HG02678 (cell line): Measurements from ENCODE around the gene SF1.

Source experiments
- ATAC-seq: cut with Tn5 transposase; IDR thresholded peaks from one replicate; pipeline ENCODE4 v1.9.1; 2021; ENCODE audit warnings: mild to moderate bottlenecking, moderate library complexity; ENCODE audit not compliant: unreplicated experiment

The SF1 gene

DNA sequence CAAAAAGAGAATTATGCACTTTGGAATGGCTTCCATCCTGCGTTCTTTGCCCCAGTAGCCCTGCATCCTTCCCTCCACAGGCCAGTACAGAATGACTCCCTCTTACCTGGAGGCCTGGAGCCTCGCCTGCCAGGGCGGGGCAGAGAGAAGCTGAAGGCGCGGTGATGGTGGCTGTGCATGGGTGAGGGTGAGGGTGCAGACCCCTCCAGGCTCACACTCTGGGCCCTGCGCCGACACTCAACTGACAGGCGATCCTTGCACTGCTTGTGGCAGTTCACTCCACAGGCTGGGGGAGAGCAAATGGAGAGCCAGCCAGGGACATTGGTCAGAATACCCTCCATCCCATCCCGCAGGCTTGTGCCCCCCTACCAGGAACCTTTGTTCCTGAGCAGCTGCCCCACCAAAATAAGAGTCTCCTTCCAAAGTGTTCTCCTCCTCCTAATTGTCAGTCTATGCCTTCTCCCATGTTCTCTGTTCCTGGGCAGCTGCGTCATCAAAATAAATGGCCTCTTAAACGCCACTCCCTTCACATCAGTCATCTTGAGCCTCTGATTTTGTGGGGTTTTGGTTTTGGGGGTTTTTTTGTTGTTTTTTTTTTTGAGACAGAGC lies 49.5 kb downstream of the SF1 start:
- no peak for ATAC-seq

DNA sequence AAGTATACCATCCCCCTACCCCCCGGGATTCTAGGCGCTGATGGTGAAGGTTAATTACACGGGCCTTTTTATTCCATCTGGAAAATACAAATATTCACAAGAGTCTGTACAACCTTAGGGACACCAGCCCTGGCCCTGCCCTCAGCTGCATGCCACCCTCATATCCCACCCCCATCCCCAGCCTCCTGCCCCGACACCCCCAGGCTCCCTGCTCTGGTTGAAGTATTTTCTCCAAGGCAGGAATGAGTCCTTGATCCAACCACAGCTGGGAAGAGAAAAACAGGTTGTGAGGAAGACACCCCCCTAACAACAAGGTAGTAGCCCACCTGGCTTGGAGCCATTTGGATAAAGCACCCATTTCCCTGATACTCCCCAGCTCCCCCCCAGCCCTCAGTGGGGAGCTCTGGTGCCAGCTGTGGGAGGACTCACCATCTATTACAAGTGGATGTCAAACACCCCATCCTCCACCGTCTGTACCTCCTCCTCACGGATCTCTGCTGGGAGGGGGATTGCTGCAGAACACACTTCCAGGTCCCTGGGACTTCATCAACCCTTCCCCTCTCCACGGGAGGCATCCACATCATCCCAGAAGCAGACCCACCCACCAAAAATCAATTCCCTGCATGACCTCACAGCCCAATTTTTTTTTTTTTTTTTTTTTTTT lies 51.3 kb downstream of the SF1 start:
- no peak for ATAC-seq

DNA sequence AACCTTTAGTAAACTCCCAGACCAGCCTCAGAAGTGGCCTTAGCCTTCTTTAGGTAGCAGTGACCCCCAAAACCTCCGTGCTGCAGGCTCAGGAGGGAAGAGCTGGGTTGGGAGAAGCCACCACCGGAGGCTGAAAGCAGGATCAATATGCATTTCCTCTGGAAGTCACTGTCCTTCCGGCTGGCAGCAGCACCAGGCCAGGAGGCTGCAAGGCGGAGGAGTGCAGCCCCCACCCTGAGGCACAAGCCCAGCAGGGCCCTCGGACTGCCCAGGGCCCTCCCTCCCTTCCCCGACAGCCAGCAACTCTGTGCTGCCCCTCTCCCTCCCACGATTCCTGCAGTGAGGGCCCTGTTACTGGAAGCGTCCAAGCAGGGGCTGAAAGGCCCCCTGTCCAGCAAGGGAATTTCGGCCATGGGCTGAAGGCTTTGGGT lies 52.1 kb downstream of the SF1 start:
- no peak for ATAC-seq

DNA sequence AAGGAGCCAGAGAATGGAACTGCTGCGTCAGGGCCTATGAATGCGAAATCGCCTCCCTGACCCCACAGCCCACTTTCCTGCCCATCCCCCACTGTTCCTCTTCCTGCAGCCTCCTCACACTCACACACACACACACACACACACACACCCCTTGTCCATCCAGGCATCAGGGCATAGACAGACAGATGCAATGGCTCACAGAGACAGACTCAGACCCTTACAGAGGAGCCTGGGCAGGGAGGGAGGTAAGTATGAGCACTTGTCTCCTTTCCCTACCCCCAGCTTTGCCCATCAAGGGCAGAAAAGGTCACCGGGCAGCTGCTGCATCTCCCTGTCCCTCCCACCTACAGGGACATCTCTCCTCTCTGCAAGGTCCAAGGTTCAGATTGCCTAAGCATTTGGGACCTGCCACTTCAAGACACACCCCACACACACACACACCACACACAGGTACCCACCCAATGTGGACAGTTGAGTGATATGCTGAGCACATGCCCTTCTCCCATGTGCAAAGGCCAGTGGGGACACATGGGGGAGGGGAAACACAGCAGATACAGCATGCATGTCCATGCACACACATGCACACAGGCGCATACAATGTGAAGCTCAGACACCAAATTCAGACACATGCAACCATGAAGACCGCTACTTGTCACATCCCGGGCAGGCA lies 53.3 kb downstream of the SF1 start:
- ATAC-seq = no peak

DNA sequence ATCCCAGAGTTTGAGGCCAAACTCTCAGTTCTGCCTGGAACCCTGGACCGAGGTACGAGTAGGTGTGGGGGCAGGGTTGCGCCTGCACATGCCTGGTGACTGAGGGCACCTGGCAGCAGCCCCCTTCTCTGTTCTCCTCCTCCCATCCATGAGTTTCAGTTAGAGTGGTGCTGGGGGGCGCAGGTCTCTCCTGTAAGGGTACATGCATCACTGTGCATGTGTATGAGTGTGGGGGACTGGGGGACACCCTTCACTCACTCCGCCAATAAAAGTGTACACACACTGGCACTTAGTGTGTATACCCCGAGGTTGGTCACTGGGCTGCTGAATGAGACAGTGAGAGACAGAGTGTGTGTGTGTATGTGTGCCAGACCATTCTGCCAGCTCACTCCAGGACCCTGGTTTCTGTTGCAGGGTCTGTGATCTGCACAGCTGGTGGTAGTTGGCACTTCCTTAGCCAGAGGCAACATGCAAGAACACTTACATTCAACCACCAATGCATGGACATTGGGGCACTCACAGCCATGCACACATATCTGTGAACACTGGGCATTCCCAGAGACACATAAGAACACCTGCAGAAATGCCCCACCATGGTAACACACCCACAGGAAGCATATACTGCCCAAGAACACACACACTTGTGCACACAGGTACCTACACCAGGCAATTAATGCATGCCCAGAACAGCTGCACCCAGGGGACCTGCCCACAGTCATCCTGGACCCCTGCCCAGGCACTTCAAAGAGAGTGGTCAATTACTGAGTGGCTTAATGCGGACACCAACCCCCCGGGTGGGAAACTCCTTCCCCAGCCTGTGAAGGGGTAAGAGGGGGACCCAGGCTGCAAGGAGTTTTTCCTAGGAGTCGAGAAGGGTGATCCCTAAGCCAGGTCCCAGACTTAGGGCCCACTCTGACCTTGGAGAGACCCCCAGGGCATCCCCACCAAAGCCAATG lies 54.2 kb downstream of the SF1 start:
- peak; percentile 23 for ATAC-seq

DNA sequence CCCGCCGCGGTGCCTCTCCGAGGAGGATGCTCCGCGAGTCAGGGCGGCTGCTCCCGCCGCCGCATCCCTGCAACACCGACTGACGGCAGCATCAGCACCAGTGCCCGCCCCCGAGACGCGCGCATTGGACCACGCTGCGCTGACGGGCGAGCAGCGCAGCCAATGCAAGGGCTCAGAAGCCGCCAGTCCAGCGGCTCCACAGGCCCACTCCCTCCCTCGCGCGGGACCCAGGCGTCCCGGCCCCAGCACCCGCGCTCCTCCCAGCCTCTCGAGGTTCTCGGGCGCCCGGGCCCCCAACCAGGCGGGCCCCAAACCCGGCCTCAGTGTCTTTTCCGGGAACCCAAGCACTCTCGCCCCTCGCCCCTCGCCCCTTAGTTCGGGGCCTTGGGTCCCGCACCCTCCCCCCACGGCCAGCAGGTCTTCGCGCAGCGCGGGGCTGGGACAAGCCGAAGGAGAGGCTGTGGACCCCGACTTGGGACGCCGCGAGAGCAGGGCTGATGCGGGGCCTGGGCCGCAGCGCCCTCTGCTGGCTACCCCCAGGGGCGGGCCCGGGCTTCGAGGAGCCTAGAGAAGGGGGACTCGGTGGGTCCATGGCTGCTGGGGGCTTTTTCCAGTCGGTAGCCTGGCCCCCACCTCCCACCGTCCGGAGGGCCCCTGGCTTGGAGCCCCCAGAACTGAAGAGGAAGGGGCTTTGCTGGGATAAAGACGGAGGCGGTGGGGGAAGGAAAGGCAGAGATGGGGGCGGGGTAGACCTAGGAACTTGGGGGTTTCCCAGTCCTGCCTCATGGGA lies 55.0 kb downstream of the SF1 start, which contains the start of gene NRXN2:
TSS of gene NRXN2 (minus strand) at position 81 of the 790 bp plus-strand sequence. CDS start 9,498 bp downstream, outside the sequence.
- peak; percentile 89 for ATAC-seq

DNA sequence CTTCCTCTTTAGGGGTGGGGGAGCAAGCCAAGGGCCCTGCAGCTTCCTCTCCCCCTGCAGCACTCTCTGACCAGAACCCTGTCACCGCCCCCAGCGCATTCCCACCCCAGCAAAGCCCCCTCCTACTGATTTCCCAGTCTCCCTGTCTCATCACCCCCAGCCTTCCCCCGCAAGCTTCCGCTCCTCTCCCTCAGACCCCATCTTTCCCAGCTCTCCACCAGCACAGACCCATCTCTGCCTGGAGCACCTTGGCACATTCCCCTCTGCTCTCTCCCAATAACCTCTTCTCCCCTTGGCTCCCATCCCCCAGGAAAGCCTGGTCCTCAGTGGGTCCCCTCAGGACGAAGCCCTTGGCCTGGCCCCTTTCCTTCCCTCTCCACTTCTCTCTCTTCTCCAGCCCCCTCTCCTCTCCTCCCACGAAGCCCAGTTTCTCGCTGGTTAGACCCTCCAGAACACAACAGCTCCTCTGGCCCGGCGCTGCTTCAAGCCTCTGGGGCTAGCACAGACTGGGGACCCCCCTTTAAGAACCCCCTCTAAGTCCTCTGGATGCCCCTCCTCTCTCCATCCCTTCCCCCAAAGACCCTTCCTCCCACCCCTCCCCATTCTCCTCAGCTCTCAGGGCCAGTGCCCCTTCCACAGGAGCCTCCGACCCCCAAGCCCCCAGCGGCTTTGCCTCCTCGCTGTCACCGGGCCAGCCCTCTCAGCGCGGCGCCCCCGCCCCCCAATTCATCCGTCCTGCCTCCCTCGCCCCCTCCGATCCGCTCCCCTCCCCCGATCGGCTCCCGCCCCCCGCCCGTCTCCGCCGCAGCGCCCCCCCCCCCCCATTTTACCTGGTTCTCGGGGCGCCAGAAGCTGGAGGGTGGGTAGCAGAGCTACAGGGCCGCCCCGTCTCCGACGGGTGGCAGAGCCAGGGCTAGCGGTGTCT lies 55.9 kb downstream of the SF1 start:
- ATAC-seq = no peak

DNA sequence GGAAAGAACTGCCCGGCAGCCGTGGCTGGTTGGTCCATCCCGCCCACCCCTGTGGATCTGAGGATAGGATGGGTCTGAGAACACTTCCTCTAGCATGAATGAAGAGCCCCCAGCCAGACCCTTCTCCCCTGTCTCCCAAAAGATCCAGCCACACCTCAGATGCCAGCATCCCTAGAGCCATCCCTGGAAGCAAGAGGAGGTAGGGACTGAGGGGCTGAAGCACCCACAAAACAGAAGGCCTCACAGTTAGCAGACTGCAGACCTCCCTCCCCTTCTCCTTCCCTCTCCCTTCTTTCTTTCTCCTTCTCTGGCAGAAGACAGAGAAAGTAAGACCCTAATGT lies 57.0 kb downstream of the SF1 start:
- no peak for ATAC-seq

DNA sequence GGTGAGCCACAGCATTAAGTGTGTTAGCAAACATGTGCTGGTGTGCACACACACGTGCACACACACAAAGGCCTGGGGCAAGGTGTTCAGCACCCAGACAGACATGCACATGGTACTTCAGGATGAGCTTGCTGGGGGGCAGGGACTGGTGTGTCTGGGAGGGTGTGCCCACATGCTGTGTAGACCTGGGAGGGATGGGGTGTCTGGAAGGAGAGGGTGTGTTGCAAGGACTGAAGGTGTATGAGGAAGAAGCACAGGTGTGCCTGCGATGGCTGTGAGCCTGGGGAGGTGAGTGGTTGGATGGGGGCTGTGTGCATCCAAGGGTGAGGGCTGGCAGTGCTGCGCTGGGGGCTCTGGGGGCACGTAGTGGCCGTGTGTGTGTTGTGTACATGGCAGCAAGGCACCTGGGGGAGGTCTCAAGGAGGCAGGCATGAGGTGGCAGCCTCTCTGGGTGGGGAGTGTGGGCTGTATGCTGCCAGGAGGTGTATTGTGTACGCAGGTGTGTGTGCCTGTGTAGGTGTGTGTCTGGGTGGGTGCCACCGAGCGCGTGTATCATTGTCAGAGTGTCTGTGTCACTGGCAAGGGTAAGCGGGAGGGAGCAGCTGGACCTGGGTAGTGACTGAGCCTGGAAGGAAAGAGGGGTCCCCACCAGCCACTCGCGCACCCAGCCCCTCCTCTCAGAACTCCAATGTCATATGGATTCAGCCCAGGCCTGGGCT lies 57.5 kb downstream of the SF1 start:
- ATAC-seq = no peak

DNA sequence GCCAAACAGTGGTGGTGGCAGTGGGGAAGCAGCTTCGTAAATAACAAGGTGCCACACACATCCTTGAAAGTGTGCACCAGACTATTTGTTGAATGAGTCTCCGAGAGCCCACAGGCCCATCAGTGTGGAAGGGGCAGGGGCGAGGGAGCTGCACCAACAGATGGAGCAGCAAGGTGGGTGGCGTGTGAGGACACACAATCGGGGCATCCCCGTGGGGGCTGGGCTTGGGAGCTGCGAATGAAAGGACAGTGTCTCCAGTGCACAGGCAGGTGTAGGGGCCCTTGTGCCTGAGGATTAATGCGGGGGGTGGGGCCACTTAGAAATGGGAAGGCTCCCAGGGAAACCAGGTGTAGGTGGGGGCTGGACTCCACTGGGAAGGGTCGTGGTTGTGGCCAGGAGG lies 58.2 kb downstream of the SF1 start:
- no peak for ATAC-seq

DNA sequence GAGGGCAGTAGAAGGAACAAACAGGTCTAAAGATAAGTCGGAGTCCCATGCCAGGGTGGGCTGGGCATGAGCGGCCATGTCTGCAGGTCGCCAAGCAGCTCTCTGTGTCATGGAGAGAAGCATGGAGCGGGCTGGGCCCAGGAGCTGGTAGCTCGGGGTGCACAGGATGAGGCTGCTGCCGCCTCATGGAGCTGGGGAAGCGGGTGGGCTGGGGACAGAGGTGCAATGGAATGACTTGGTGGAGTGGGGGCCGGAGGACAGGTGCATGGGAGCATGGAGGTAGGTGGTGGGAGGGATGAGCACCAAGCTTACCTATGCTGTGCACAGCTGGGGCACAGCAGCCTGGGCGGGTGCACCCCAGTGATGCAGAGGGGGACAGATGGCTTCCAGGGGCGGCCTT lies 58.9 kb downstream of the SF1 start:
- no peak for ATAC-seq

DNA sequence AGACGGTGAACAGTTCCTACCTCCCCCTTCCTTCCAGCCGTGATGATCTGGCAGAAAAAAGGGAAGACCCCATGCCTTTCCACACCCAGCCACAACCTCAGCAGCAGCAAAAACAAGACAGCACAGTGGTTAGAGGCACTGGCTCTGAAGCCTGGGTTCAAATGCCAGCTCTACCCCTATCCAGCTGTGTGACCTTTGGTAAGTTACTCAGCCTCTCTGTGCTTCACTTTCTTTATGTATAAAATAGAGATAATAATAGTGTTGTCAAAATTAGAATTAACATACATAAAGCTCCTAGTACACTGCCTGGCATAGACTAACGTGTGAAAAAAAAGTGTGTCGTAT lies 59.6 kb downstream of the SF1 start:
- ATAC-seq = no peak

DNA sequence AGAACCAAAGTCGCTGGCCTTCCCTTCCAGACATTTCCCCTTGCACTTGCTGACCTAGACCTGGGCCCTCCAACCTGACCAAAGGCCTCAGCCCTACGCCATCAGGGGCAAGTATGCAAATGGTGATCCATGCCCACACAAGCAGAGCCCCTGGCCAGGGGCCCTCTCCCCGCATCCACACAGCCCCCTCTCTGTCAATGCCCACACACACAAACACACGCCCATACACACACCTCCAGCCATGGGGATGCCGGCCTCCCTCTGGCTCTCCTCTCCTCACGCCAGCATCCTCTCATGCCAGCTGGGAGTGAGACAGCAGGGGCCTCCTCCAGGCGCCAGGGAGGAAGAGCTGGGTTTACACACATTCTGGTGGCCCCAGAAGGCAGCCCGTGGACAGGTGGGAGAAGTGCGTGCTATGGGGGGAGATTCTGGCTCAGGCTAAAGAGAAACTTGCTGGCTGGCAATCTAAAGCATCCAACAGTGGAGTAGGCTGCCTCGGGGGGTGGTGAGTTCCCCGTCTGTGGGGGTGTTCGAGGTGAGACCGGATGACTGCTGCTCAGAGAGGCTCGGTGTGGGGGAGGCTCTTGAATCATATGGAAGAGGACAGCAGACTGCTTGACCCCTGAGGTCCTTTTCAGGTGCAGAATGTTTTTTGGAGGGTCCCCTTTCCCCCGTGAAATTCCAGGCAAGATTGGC lies 60.1 kb downstream of the SF1 start:
- ATAC-seq = no peak

DNA sequence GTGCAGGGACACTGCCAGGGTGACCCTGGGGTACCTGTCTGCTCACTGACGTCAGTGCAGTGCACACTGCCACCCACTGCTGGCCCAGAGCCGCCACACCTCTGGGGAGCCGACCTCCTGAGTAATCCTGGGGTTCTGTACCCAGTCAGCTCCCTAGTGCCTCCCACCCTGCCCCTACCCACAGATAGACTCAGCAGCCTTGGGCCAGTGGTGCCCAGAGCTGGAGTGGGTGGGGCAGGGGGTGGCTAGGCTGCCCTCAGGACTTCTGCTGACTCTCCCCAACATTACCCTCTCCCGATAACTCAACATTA lies 61.1 kb downstream of the SF1 start:
- no peak for ATAC-seq

DNA sequence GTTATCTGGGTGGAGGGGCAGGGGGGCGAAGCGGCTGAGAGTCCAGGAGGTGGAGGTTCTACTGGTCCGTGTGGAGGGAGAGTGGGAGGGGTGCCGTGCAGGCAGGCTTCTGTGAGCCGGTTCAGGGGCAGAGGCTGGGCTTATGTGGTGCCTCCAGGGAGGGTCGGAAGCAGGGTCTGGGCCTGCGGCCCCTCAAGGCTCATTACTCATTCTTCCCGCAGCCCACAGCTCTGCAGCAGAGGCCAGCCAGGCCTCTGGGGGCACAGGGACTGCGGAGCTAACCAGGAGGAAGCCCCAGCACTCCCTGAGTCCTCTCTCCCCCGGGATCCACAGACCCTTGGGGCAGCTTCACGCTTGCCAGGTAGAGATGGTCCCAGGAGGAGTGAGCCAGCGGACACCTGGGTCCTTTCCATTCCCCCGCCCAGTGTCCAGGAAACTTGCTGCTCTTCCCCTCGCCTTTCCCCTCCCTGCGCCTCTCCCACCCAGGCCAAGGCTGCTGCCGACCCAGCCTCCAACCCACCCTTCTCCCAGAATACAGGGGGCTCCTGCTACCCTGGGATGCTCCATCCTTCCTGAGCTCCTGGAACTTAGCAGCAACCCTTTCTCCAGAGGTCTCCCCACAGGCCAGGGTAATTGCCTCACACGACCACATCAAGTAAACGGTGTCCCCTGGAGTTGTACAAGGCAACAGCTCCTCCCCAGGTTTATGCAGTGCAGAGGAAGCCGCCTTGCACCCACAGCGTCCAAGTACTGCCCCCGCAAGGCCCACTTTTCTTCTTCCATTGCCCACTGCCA lies 61.7 kb downstream of the SF1 start:
- ATAC-seq = no peak

DNA sequence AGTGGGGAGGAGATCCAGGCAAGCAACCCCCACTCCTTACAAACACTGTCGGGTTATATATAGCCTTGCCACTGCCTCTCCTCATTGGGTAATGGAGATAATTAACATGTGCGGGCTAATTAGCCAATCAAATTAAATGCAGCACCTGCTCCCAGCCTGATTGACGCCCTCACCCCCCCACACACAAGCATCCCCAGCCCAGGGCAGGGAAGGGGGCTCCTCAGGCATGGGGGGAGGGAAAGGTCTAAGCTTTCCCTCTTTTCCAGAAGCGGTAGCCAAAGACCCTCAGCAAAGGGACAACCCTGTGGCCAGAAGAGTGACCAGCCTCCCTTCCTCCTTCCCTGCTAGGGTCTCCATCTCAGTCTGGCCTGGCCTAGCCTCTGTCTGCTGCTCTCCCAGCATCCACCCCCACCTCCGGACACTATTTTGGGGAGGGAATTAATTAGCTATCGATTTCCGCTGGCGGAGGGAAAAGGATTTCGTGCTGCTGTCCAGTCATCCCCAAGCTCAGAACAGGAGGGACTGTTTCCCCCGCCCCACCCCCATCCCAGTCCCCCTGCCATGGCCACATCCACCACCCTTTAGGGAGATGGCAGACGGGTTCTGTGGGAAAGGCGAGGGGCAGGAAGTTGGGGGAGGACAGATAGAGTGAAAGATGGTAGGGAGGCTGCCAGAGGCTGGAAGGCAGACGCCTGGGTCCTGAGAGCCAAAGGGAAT lies 62.4 kb downstream of the SF1 start:
- no peak for ATAC-seq

DNA sequence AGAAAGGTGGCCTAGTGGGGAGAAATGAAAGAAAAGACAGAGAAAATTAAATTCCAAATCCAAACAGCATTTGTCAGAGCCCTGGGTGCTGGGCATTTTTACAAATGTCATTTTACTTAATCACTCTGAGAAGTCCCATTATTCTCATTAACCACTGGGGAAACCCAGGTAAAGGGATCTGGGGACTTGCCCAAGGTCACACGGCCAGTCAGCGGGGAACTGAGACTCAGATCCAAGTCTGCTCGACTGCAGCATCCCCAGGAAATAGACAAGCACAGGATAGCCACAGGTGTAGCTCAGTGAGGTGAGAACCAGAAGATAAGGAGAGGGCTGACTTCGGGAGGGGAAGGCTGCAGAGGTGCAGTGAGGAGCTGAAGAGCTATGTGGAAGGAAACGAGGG lies 63.2 kb downstream of the SF1 start:
- ATAC-seq = no peak
